ENCODE data around the gene ZYX. TPM values are rescaled to one million over a fixed set of nuclear protein-coding genes. Genes with fewer than 3 reads are reported as not detected.
"Not testable (repeated sequence)": the region's sequence is repeated elsewhere in the genome, so short reads cannot be mapped to it uniquely, and the experiment has no call there.

ZYX gene
- total and polyA plus RNA-seq, 9 of the 15 experiments (the other 6 are each of a cell fraction or from before 2014, with no cell fraction given) = 1.8 to 130 (median 15.7) TPM

DNA sequence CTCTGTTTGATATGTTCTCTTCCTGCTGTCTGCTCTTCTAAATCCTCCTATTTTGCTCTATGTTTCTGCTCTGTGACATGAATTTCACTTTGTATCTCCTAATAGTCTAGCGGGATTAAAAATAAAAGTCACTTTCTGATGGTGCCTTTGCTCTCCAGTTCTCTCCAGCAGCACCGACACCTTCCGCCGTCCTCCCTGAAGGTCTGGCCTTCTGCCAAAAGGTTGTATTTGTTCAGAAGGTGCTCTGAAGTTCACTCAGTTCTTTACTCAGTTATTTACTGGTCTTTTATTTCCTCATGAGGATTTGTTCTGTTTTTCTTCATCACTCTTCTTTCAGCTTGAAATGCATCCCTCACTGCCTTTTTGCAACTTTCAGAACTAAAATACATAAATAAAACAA is 38.7 kb downstream of the ZYX start:
- Histone ChIP-seq H3K4me1 (replicated peaks in 1 of 2; ENCODE audit: control insufficient read depth in 2 of 2, insufficient read depth in 2 of 2, low read length in 2 of 2) (0 out of 5 replicates have a peak, but pooled peaks cover 0 to 5% of the 10 kb centered on the region in 2 experiments), H3K36me3 (ENCODE audit: control insufficient read depth, insufficient read depth, low read length) (no peaks in the 10 kb centered on the region), H3K4me2 (ENCODE audit: insufficient read depth, low read length) (no peak overlapping the region), H3K79me2 (ENCODE audit: control insufficient read depth, insufficient read depth, low read length) (no peaks in the 10 kb centered on the region), H3K9me3 (replicated peaks; ENCODE audit: control insufficient read depth, insufficient read depth, low read depth, low read length) (peaks cover 8% of the 10 kb centered on the region; the same call in 1 of the 2 replicates), H4K20me1 (replicated peaks; ENCODE audit: control insufficient read depth, insufficient read depth, low read length) (no peaks in the 10 kb centered on the region), H3K9me1 (ENCODE audit: control insufficient read depth, insufficient read depth, low read length) (no peaks in the 10 kb centered on the region), H3K27me3 (ENCODE audit: control insufficient read depth in 2 of 2, insufficient read depth in 2 of 2, low read length in 2 of 2) (no peaks in the 10 kb centered on the region), H3K27ac (ENCODE audit: extremely low read depth, low read depth, low read length) (no peak overlapping the region), H3K9ac (ENCODE audit: insufficient read depth in 1 of 2, low read depth in 2 of 2, low read length in 2 of 2) (no peak overlapping the region), H3K4me3 (no peak overlapping the region), H2AFZ (ENCODE audit: low read depth, low read length) (0 out of 2 replicates have a peak overlapping the region, but pooled peaks have one; percentile 9)
- ATAC-seq (no peak), FAIRE-seq (no peak), DNase-seq (ENCODE audit: extremely low read depth in 1 of 4, low spot score in 3 of 4) (peak in 1 of 4 experiments; percentile 41)
- POLR2A ChIA-PET = no interaction called here
- no TSS peak for BruUV-seq (replicated peaks)
- WGBS (ENCODE audit: insufficient coverage, low coverage, missing lambda C conversion rate) = 44% methylated on average over 4 of the region's 4 CpGs
- in situ Hi-C loops (cut with MboI) = no loop called here
- CTCF ChIA-PET (ENCODE audit: low intra/inter-chr PET ratio) = no interaction called here
- TF ChIP-seq NFIX (CRISPR knock-in tag; IDR thresholded peaks at IDR 0.05; ENCODE audit: low read depth) = 0 out of 2 replicates have a peak, but pooled peaks have one; percentile 12
- TF ChIP-seq KLF1 (tag; IDR thresholded peaks at IDR 0.05) = no peak
- TF ChIP-seq NFIC (IDR thresholded peaks at IDR 0.05) = peak; percentile 86
- no peak for TF ChIP-seq DIDO1 (tag; IDR thresholded peaks at IDR 0.05; ENCODE audit: low read depth)
- TF ChIP-seq HDGF (IDR thresholded peaks at IDR 0.05) = no peak
- intact Hi-C loops (cut with micrococcal nuclease) = loop anchor here (5.0 kb wide), 2 partner anchors 87 to 98 kb away; no protein-coding TSS in a partner anchor

- H3K27ac ChIP-seq (ENCODE audit: extremely low read depth, low read depth, low read length); CTCF ChIA-PET (ENCODE audit: low intra/inter-chr PET ratio); H3K9me1 ChIP-seq (ENCODE audit: control insufficient read depth, insufficient read depth, low read length); H3K36me3 ChIP-seq (ENCODE audit: control insufficient read depth, insufficient read depth, low read length); ATAC-seq; POLR2A ChIA-PET; FAIRE-seq; H3K4me3 ChIP-seq; H4K20me1 ChIP-seq (replicated peaks; ENCODE audit: control insufficient read depth, insufficient read depth, low read length); DNase-seq (ENCODE audit: extremely low read depth in 1 of 4, low spot score in 3 of 4); in situ Hi-C loops (cut with MboI); H2AFZ ChIP-seq (ENCODE audit: low read depth, low read length); H3K9me3 ChIP-seq (replicated peaks; ENCODE audit: control insufficient read depth, insufficient read depth, low read depth, low read length); H3K9ac ChIP-seq (ENCODE audit: insufficient read depth in 1 of 2, low read depth in 2 of 2, low read length in 2 of 2); H3K4me2 ChIP-seq (ENCODE audit: insufficient read depth, low read length); H3K27me3 ChIP-seq (ENCODE audit: control insufficient read depth in 2 of 2, insufficient read depth in 2 of 2, low read length in 2 of 2); H3K79me2 ChIP-seq (ENCODE audit: control insufficient read depth, insufficient read depth, low read length); intact Hi-C loops (cut with micrococcal nuclease); H3K4me1 ChIP-seq (replicated peaks in 1 of 2; ENCODE audit: control insufficient read depth in 2 of 2, insufficient read depth in 2 of 2, low read length in 2 of 2); BruUV-seq (replicated peaks): not testable (repeated sequence)
- 18% methylated on average over 3 of the region's 3 CpGs for WGBS (ENCODE audit: insufficient coverage, low coverage, missing lambda C conversion rate)
- TF ChIP-seq ZNF431 (CRISPR knock-in tag; IDR thresholded peaks at IDR 0.05) = peak; percentile 99
- TF ChIP-seq CC2D1A (IDR thresholded peaks at IDR 0.05) = peak; percentile 56; the same call in 1 of the 2 replicates
- TF ChIP-seq RAD21 (CRISPR knock-in tag; conservative IDR thresholded peaks at IDR 0.05 in 1 of 2, IDR thresholded peaks at IDR 0.05 in 1 of 2) = peak in 1 of 2 experiments; percentile 12; a peak in 1 of 4 replicates
- 0 out of 2 replicates have a peak, but pooled peaks have one; percentile 31 for TF ChIP-seq CHAMP1 (IDR thresholded peaks at IDR 0.05)
- 0 out of 2 replicates have a peak, but pooled peaks have one; percentile 55 for TF ChIP-seq XRCC3 (IDR thresholded peaks at IDR 0.05)
- TF ChIP-seq ZNF766 (CRISPR knock-in tag; conservative IDR thresholded peaks at IDR 0.05) = peak; percentile 72; the same call in 1 of the 2 replicates
- TF ChIP-seq, protein P1, sequence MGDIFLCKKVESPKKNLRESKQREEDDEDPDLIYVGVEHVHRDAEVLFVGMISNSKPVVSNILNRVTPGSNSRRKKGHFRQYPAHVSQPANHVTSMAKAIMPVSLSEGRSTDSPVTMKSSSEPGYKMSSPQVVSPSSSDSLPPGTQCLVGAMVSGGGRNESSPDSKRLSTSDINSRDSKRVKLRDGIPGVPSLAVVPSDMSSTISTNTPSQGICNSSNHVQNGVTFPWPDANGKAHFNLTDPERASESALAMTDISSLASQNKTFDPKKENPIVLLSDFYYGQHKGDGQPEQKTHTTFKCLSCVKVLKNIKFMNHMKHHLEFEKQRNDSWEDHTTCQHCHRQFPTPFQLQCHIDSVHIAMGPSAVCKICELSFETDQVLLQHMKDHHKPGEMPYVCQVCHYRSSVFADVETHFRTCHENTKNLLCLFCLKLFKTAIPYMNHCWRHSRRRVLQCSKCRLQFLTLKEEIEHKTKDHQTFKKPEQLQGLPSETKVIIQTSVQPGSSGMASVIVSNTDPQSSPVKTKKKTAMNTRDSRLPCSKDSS (IDR thresholded peaks at IDR 0.05; ENCODE audit: low read depth, partially characterized antibody) = peak; percentile 84
- TF ChIP-seq TRIM28 (IDR thresholded peaks at IDR 0.05) = peak; percentile 59; the same call in 1 of the 2 replicates
These were observed 39.5 kb downstream of the ZYX start for GRCh38 chr7:143420624-143421023.

All from K562 (cell line).